ENCODE data around the gene AGBL1. TPM values are rescaled to one million over a fixed set of nuclear protein-coding genes. Genes with fewer than 3 reads are reported as not detected.

The AGBL1 gene
- total RNA-seq, 1 experiment from 2014 or later: not detected

DNA sequence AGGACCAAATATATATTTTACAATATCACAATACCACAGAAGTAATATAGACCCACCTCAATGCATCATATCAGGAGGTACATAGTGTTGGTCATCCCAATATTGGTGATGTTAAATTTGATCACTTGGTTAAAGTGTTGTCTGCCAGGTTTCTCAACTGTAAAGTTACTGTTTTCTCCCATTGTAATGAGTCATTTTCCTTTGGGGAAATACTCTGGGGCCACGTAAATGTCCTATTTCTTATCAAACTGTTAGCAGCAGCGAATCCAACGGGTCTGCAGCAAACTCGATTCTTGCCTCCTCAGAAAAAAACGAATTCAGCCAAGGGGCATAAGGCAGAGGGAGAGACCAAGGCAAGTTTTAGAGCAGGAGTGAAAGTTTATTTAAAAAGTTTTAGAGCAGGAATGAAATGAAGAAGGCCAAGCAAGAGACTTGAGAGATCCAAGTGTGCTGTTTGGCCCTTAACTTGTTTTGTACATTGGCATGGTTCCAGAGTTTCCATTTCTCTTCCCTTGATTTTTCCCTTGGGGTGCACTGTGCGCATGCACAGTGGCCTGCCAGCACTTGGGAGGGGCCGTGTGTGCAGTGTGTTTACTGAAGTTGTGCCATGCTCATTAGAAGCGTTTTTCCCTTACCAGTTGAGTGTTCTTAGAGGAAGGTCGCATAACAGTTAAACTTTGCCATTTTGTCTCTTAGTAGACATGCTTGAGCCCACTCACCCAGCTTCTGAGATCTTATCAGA lies 512.5 kb downstream of the AGBL1 start:
- H3K27ac Mint-ChIP-seq: peak overlapping the region in 1 of 3 experiments; percentile 62; a peak in 2 of 7 replicates
- Histone ChIP-seq H2BK20ac (ENCODE audit: low read depth, low read length, poor library complexity, severe bottlenecking) (no peak overlapping the region), H3K23me2 (ENCODE audit: insufficient read length, low read depth, low read length, poor library complexity, severe bottlenecking) (no peaks in the 10 kb centered on the region), H3K27me3 (ENCODE audit: insufficient read depth, low read length) (no peaks in the 10 kb centered on the region), H3K56ac (ENCODE audit: insufficient read length, low read depth, low read length) (no peak overlapping the region), H3K27ac (ENCODE audit: insufficient read length, low read depth, low read length) (no peak overlapping the region), H2BK12ac (ENCODE audit: insufficient read length, low read depth, low read length) (no peak overlapping the region), H4K91ac (ENCODE audit: insufficient read length, low read depth, low read length) (no peak overlapping the region), H4K8ac (replicated peaks; ENCODE audit: insufficient read length, low read depth, low read length) (no peak overlapping the region), H3K4me2 (ENCODE audit: insufficient read depth, insufficient read length, low read length) (no peak overlapping the region), H3K23ac (ENCODE audit: insufficient read length, low read depth, low read length) (no peak overlapping the region), H2AFZ (ENCODE audit: low read length) (no peak overlapping the region), H3K9ac (ENCODE audit: extremely low read depth, insufficient read length, low read length) (no peak overlapping the region), H3K4me1 (ENCODE audit: insufficient read depth, low read length) (no peaks in the 10 kb centered on the region; the same call in 1 of the 2 replicates), H4K5ac (ENCODE audit: insufficient read length, low read depth, low read length) (no peak overlapping the region), H4K20me1 (ENCODE audit: control insufficient read depth, insufficient read depth, insufficient read length) (no peaks in the 10 kb centered on the region), H3K4ac (ENCODE audit: low read depth, low read length) (no peak overlapping the region), H3T11ph (ENCODE audit: low read length) (no peak overlapping the region), H2BK5ac (ENCODE audit: insufficient read length, low read length) (no peak overlapping the region), H3K18ac (ENCODE audit: insufficient read length, low read depth, low read length) (no peak overlapping the region), H3K9me3 (ENCODE audit: control insufficient read depth, low read depth, low read length) (no peaks in the 10 kb centered on the region), H3K79me1 (ENCODE audit: insufficient read depth, low read depth, low read length, poor library complexity, severe bottlenecking) (no peaks in the 10 kb centered on the region), H2BK15ac (ENCODE audit: low read depth, low read length) (no peak overlapping the region), H3K79me2 (ENCODE audit: insufficient read depth, low read length) (no peaks in the 10 kb centered on the region), H2AK5ac (ENCODE audit: insufficient read length, low read length) (no peak overlapping the region), H2BK120ac (ENCODE audit: low read depth, low read length, poor library complexity, severe bottlenecking) (no peak overlapping the region), H3K14ac (ENCODE audit: insufficient read depth, low read length) (no peak overlapping the region)
- no peaks in the 10 kb centered on the region; the same call in 1 of the 2 replicates for H3K27me3 Mint-ChIP-seq (ENCODE audit: low read depth)
- peaks cover 31 to 32% of the 10 kb centered on the region in 2 experiments for H3K4me1 Mint-ChIP-seq
- H3K4me3 Mint-ChIP-seq: no peak overlapping the region
- TF ChIP-seq, protein P1, sequence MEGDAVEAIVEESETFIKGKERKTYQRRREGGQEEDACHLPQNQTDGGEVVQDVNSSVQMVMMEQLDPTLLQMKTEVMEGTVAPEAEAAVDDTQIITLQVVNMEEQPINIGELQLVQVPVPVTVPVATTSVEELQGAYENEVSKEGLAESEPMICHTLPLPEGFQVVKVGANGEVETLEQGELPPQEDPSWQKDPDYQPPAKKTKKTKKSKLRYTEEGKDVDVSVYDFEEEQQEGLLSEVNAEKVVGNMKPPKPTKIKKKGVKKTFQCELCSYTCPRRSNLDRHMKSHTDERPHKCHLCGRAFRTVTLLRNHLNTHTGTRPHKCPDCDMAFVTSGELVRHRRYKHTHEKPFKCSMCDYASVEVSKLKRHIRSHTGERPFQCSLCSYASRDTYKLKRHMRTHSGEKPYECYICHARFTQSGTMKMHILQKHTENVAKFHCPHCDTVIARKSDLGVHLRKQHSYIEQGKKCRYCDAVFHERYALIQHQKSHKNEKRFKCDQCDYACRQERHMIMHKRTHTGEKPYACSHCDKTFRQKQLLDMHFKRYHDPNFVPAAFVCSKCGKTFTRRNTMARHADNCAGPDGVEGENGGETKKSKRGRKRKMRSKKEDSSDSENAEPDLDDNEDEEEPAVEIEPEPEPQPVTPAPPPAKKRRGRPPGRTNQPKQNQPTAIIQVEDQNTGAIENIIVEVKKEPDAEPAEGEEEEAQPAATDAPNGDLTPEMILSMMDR (conservative IDR thresholded peaks at IDR 0.05): no peak
- peaks cover 17 to 49% (median 27%) of the 10 kb centered on the region in 3 experiments for H3K36me3 Mint-ChIP-seq (ENCODE audit: insufficient read depth in 1 of 3, low read depth in 3 of 3)
- H3K9me3 Mint-ChIP-seq: peaks cover 35 to 45% of the 10 kb centered on the region in 2 experiments
- WGBS (ENCODE audit: extremely low coverage, insufficient read length, low lambda C conversion rate): no CpG with 5 or more reads among the region's 9 CpGs
- DNase-seq: no peak

Measured in H9 (cell line).